GM12878 (cell line): ENCODE measurements around the gene DISP2. TPM values are rescaled to one million over a fixed set of nuclear protein-coding genes. Genes with fewer than 3 reads are reported as not detected.

Source experiments
- ATAC-seq: fragments of 200-7000 bp; cut with Tn5 transposase; 3 replicates; pipeline ENCODE4 v1.9.1; 2020; ENCODE audit warnings: mild to moderate bottlenecking, moderate library complexity
- BruUV-seq: library from RNA; stranded (reverse); fragments of 400-500 nt; replicated peaks from 2 replicates; lab custom pipeline; 2021; lab: Mats Ljungman, UMichigan
- CTCF ChIA-PET: fragments of 300-600 bp; sonication (Branson Sonifier 250); formaldehyde crosslinking; extraction: SDS; loops from one replicate; lab custom pipeline; 2021; ENCODE audit warnings: inconsistent platforms; lab: Yijun Ruan, JAX
- POLR2A ChIA-PET: fragments of 350-600 bp; formaldehyde crosslinking; extraction: SDS; loops from one replicate; lab custom pipeline; 2021; ENCODE audit warnings: inconsistent platforms; lab: Charles Lee
- RAD21 ChIA-PET: fragments of 300-600 bp; sonication (Branson Sonifier 250); formaldehyde crosslinking; loops from one replicate; lab custom pipeline; 2023; ENCODE audit warnings: antibody characterized with exemption; ENCODE audit not compliant: unreplicated experiment; lab: Charles Lee
- SMC1A ChIA-PET: fragments of 300-600 bp; sonication (Branson Sonifier 250); formaldehyde crosslinking; loops from one replicate; lab custom pipeline; 2023; ENCODE audit not compliant: unreplicated experiment, uncharacterized antibody; lab: Charles Lee
- DNase-seq: peaks from one replicate; pipeline ENCODE4 v3.0.0-alpha.2; 2011; ENCODE audit warnings: low read depth, low spot score
- FAIRE-seq: peaks from 3 replicates; lab custom pipeline; 2011; peaks lifted over from hg19 to GRCh38; lab: Jason Lieb, UNC
- H2AFZ ChIP-seq: 2 replicates; pipeline ENCODE4 v1.6.0; 2011; ENCODE audit warnings: low read depth, low read length, control low read depth; ENCODE audit not compliant: control insufficient read depth
- H3K27ac ChIP-seq: 2 replicates; pipeline ENCODE4 v1.5.1; 2011; ENCODE audit warnings: control low read depth; ENCODE audit not compliant: control insufficient read depth, insufficient read depth
- H3K27me3 ChIP-seq, 2 experiments: replicated peaks in 1 of 2; 2 replicates each; pipeline versions ENCODE4 v1.6.0 to v1.6.1; 2011; ENCODE audit warnings: low read length in 1 of 2; ENCODE audit not compliant: control insufficient read depth in 2 of 2, insufficient read depth in 2 of 2
- H3K36me3 ChIP-seq, 2 experiments: 2 replicates each; pipeline ENCODE4 v1.5.1; 2011; ENCODE audit warnings: low read length in 1 of 2; ENCODE audit not compliant: control insufficient read depth in 2 of 2, insufficient read depth in 2 of 2
- H3K4me1 ChIP-seq: 2 replicates; pipeline ENCODE4 v1.6.1; 2011; ENCODE audit warnings: mild to moderate bottlenecking, low read length, moderate library complexity, mixed read lengths; ENCODE audit not compliant: control insufficient read depth, insufficient read depth
- H3K4me2 ChIP-seq: 2 replicates; pipeline ENCODE4 v1.6.0; 2011; ENCODE audit warnings: control low read depth; ENCODE audit not compliant: control insufficient read depth, insufficient read depth
- H3K4me3 ChIP-seq: fragments of 200-600 bp; sonication (generic); 2 replicates; pipeline ENCODE4 v1.5.1; 2016
- H3K79me2 ChIP-seq: 2 replicates; pipeline ENCODE4 v1.6.0; 2011; ENCODE audit warnings: low read length; ENCODE audit not compliant: control insufficient read depth, insufficient read depth
- H3K9ac ChIP-seq: 2 replicates; pipeline ENCODE4 v1.8.0; 2011; ENCODE audit warnings: low read length, control low read depth, mixed read lengths; ENCODE audit not compliant: control insufficient read depth, insufficient read depth
- H3K9me3 ChIP-seq: replicated peaks from 3 replicates; pipeline ENCODE4 v1.5.1; 2011; ENCODE audit warnings: mild to moderate bottlenecking, low read length; ENCODE audit not compliant: control insufficient read depth, insufficient read depth
- H4K20me1 ChIP-seq: 2 replicates; pipeline ENCODE4 v1.6.0; 2011; ENCODE audit not compliant: control insufficient read depth, insufficient read depth
- CBX3 ChIP-seq: fragments of 200-600 bp; sonication (generic); IDR thresholded peaks from 2 replicates; pipeline ENCODE4 v1.6.1; 2016; ENCODE audit warnings: low read depth, borderline replicate concordance
- CHD1 ChIP-seq: IDR thresholded peaks from 2 replicates; pipeline ENCODE4 v1.6.1; 2012; ENCODE audit warnings: low read depth, low read length, improper control_type of control experiment
- ELK1 ChIP-seq: IDR thresholded peaks from 2 replicates; pipeline ENCODE4 v1.6.1; 2012; ENCODE audit warnings: low read depth, low read length, improper control_type of control experiment
- FOS ChIP-seq: IDR thresholded peaks from 3 replicates; pipeline ENCODE4 v1.6.1; 2011; ENCODE audit warnings: borderline replicate concordance; ENCODE audit not compliant: insufficient read length; ENCODE audit errors: extremely low read depth
- FOXK2 ChIP-seq: fragments of 450-650 bp; IDR thresholded peaks from 2 replicates; pipeline ENCODE4 v1.6.1; 2017; ENCODE audit warnings: mild to moderate bottlenecking, moderate library complexity
- LARP7 ChIP-seq: fragments of 450-650 bp; IDR thresholded peaks from 2 replicates; pipeline ENCODE4 v1.6.1; 2017; ENCODE audit warnings: mild to moderate bottlenecking
- MTA2 ChIP-seq: fragments of 450-650 bp; IDR thresholded peaks from 2 replicates; pipeline ENCODE4 v1.6.1; 2016; ENCODE audit warnings: low read depth, mild to moderate bottlenecking, moderate library complexity
- NFXL1 ChIP-seq: fragments of 450-650 bp; IDR thresholded peaks from 2 replicates; pipeline ENCODE4 v1.6.1; 2017; ENCODE audit warnings: antibody characterized with exemption, mild to moderate bottlenecking, borderline replicate concordance
- NFYA ChIP-seq: IDR thresholded peaks from 2 replicates; pipeline ENCODE4 v1.6.1; 2011; ENCODE audit warnings: low read depth, mild to moderate bottlenecking, low read length, improper control_type of control experiment, borderline replicate concordance
- NRF1 ChIP-seq: conservative IDR thresholded peaks from 2 replicates; pipeline ENCODE4 v1.6.1; 2011; ENCODE audit warnings: mild to moderate bottlenecking, low read depth, low read length, improper control_type of control experiment
- PML ChIP-seq: IDR thresholded peaks from 2 replicates; pipeline ENCODE4 v1.6.1; 2012; ENCODE audit warnings: low read length, inconsistent platforms
- USF2 ChIP-seq: IDR thresholded peaks from 2 replicates; pipeline ENCODE4 v1.6.1; 2011; ENCODE audit warnings: low read depth, low read length, improper control_type of control experiment, borderline replicate concordance
- ZNF592 ChIP-seq: fragments of 450-650 bp; IDR thresholded peaks from 2 replicates; pipeline ENCODE4 v1.6.1; 2017; ENCODE audit warnings: mild to moderate bottlenecking, moderate library complexity
- WGBS: methylation state at CpG from one replicate; pipeline ENCODE4 v1.1.6; 2016; ENCODE audit warnings: low lambda C conversion rate; ENCODE audit not compliant: insufficient replicate concordance, insufficient coverage; ENCODE audit errors: missing lambda C conversion rate; 5-methylcytosine and 5-hydroxymethylcytosine counted together
- in situ Hi-C: fragments of 300-500 bp; cut with MboI; formaldehyde crosslinking; loops from 9 replicates; pipeline ENCODE4 v1.14.3; 2018; ENCODE audit warnings: mixed read lengths
- intact Hi-C: fragments of 100-400 bp; cut with micrococcal nuclease; formaldehyde crosslinking; loops from one replicate; pipeline ENCODE4 v1.14.2; 2022; ENCODE audit not compliant: unreplicated experiment
- polyA plus RNA-seq, 11 experiments: library from polyadenylated mRNA; depleted of rRNA in 4 of 11; unstranded in 6 of 11; stranded (reverse) in 5 of 11; fragments of >200 nt; fragmentation: Nextera tagmentation in 4 of 11; fragmentation: Illumina TruSeq in 1 of 11; extraction: Ambion mirVana in 4 of 11; extraction: Trizol in 1 of 11; gene quantifications; 1 replicate in 1 of 11; 2 replicates in 10 of 11; pipeline versions ENCODE4 v1.2.1 to v1.2.3, GENCODE V29; 2011 to 2016; ENCODE audit warnings: inconsistent platforms in 2 of 11, missing spikeins in 2 of 11, low read depth in 1 of 11
- total RNA-seq, 4 experiments: library from RNA; depleted of rRNA in 3 of 4; stranded (reverse); fragments of >200 nt in 3 of 4; fragmentation: Illumina TruSeq in 1 of 4; extraction: Trizol in 1 of 4; gene quantifications; 2 replicates each; pipeline versions ENCODE4 v1.2.1 to v1.2.3, GENCODE V29; 2013 to 2021

DISP2 gene
- total and polyA plus RNA-seq, 10 of the 15 experiments (the other 5 are each of a cell fraction or from before 2014, with no cell fraction given): under 0.01 to 0.20 (median 0.12) TPM; not detected in 7

- no peak for TF ChIP-seq NFXL1
Observed at GRCh38 chr15:40388941-40389823, 31.2 kb downstream of the DISP2 start (continued).

- DNase-seq (no peak), FAIRE-seq (no peak), ATAC-seq (no peak)
- CTCF ChIA-PET: interaction anchor here (0.8 to 1.4 kb wide), 4 partner anchors 8 to 25 kb away, joined by 3 to 6 read pairs (median 3); no protein-coding TSS in a partner anchor
- POLR2A ChIA-PET: interaction anchor here (1.3 kb wide), 1 partner anchor 8 kb away, joined by 6 read pairs; no protein-coding TSS in a partner anchor
- no TSS peak for BruUV-seq
- no peak overlapping the region for H3K27ac ChIP-seq
- no peak overlapping the region for H3K4me3 ChIP-seq
- in situ Hi-C loops: no loop called here
- RAD21 ChIA-PET: interaction anchor here (1.2 kb wide), 1 partner anchor 16 kb away, joined by 3 read pairs; the partner anchor contains the start of gene IVD
- H3K4me2 ChIP-seq: no peak overlapping the region
- no peaks in the 10 kb centered on the region for H4K20me1 ChIP-seq
- intact Hi-C loops: no loop called here
- no peaks in the 10 kb centered on the region for H3K27me3 ChIP-seq
- H3K9ac ChIP-seq: no peak overlapping the region
- H2AFZ ChIP-seq: no peak overlapping the region
- TF ChIP-seq PML (no peak), FOXK2 (no peak), LARP7 (no peak), NFYA (no peak), ZNF592 (no peak), ELK1 (no peak), CHD1 (no peak), FOS (no peak), USF2 (no peak), NRF1 (no peak), CBX3 (no peak), MTA2 (no peak)
- TF ChIP-seq, all 136 proteins: peak for 0
- WGBS: 94% methylated on average over 2 of the region's 2 CpGs
- H3K4me1 ChIP-seq: no peaks in the 10 kb centered on the region
- no peaks in the 10 kb centered on the region for H3K9me3 ChIP-seq
- SMC1A ChIA-PET: interaction anchor here (1.2 to 1.5 kb wide), 2 partner anchors 14 to 17 kb away, joined by 3 read pairs; no protein-coding TSS in a partner anchor
- H3K36me3 ChIP-seq: peaks cover 11 to 25% of the 10 kb centered on the region in 2 experiments
- H3K79me2 ChIP-seq: peaks cover 4% of the 10 kb centered on the region
Observed at GRCh38 chr15:40389824-40390595, 32.0 kb downstream of the DISP2 start.
